ACHN (cell line): ENCODE data around the gene PIAS2.

ENCODE experiments used
- DNase-seq: peaks from one replicate; pipeline ENCODE4 v3.0.0-alpha.2; 2015
- in situ Hi-C: cut with HindIII; loops from 2 replicates; pipeline ENCODE4 v1.10.0; 2017; ENCODE audit warnings: low sequenced_read_pairs, low pct_ligation_motif_present, low pct_unique_long_range_greater_than_20kb

Gene PIAS2

DNA sequence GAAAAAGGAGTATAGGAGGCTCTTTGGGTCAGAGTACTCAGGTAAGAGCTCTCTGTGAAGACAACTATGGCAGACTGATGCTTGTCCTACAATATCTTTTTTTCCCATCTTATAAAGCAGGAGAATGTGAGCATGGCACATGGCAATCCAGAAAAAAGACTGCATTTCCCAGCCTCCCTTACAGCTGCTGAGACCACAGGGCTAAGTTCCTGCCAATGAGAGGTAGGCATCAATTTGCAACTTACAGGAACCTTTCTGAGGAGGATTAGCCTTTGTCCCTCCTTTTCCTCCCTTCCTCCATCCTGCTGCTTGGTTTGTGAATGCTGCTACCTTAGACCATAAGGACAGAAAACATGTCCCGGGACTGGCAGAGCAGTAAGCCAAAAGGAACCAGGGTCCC lies 122.7 kb downstream of the PIAS2 start:
- in situ Hi-C loops, result no loop called here
- DNase-seq, result no peak

DNA sequence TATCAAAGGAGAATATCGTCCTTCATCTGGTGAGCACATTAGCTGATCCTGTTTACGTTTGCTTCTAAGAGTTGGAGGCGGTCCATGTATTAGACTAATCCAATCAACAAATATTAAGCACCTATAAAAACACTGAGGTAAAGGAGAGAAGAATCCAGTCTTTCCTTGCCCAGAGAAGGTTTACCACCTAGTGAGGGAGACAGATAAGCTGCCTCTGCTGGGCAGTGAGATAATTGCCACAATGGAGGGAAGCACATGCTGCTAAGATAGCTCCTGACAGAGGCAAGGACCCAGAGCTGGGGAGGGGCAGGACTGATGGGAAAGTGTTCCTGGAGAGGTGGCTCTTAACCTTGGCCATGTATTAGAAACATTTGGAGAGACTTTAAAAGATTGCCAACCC lies 123.7 kb downstream of the PIAS2 start:
- in situ Hi-C loops, result no loop called here
- DNase-seq, result no peak

DNA sequence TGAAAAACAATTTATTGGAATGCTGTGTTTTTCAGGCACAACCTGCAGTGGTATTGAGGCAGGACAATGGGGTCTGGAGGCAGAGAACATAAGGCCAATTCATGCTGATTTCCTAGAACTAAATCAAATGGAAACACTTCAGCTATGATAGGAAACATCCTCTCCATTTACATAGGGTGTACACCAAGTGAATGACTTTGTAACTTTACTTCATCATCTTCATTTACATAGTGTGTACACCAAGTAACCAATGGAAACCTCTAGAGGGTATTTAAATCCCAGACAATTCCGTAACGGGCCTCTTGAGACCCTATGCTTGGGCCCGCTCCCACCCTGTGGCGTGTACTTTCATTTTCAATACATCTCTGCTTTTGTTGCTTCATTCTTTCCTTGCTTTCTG lies 128.2 kb downstream of the PIAS2 start:
- in situ Hi-C loops, result no loop called here
- DNase-seq, result no peak

DNA sequence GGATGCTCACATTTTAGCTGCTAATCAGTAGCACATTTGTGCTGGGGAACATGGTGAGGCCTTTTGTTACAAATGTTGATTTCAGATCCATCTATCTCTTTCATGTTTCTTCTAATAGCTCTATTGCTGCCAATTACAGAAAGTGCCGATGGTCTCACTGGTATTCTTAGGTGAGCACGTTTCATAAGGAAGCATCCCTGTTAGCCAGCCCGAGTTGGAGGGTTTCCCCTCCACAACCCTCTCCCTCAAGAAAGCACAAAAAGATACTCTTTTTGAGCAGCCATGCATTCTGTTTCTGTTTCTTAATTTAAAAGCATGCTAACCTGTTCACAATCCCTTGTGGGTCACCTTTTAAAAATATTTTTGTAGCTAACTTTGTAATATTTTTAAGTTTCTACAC lies 129.6 kb downstream of the PIAS2 start:
- in situ Hi-C loops, result no loop called here
- DNase-seq, result no peak

DNA sequence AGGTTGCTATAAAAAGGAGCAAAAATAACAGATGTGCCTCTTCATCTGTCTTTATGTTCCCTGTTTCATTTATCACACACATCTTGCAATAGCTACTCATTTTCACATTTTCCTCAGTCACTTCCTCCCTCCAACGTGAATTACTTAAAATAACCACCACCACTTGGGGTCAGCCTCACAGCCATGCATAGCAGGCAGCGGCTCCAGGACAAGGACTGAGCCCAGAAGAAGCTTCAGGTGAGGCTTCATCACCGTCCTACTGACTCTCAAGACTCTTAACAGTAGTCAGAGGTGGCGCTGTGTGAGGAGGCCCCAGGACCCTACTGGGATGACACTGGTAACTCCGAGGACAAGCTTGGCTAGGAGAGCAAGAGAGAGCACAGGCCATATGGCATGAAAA lies 144.9 kb downstream of the PIAS2 start:
- DNase-seq, result no peak
- in situ Hi-C loops, result no loop called here

DNA sequence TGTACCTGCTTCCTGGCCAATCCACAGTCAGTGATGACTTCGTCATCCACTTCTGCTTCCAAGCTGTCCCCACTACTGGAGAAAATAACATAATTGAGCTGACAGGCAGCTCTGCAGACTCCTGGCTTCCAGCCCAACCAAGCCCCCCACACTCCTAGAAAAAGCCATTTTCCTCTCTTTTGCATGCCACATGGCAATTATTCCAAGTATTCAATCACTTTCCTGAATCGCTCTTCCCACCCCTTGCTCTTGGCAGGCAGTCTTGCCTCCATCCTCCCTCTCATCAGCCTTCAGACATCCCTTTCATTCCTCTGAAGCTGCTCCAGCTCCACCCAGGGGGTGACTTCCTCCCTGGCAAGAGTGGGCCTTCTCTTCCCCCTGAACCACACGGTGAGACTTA lies 146.2 kb downstream of the PIAS2 start:
- DNase-seq, result no peak
- in situ Hi-C loops, result no loop called here

DNA sequence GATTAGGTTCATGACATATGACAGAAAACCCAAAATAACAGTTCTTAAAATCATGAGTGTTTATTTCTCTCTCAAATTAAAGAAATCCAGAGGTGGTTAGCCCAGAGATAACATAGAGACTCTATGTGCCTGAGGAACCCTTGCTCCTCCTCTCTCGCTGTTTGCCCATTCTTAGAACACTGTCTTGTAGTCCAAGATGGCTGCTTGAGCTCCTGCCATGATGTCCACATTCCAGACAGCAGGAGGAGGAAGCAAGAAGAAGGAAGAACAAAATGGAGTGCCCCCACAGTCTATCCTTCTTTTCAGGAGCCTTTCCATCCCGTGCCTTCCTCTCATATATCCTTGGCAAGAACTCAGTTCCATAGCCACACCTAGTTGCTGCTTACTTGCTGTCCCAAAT lies 146.6 kb downstream of the PIAS2 start:
- DNase-seq, result no peak
- in situ Hi-C loops, result no loop called here

DNA sequence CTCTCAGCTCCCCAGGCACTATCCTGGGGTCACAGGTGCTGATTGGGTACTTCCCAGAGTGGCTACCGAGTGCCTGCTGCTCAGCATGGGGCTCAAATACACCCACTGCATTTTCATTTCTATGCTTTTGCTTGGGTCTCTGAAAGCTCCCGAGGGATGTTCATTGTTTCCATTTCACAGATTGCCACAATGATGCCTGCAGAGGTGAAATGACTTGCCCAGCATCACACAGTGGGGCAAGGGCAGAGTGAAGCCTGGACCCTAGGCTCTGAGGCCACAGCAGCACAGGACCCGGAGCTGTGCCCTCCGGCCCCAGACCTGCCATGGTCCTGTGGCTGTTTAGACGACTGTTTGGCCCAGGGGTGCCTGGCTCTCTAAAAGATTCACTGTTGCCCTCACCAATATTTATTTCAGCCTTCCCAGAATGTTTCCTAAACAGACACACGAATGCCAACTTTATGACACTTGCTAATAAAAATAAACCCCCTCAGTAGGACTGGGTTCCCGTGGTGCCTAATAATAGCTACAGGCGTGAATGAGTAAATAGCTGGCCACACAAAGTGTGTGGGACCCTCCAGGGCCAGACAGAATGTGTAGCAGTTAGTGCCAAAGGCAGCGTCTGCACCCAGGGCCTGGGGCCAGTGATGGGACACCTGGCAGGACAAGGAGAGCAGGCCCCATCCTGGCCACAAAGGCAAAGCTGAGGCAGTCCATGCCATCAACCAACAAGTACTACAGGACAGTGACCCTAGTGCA lies 149.0 kb downstream of the PIAS2 start:
- in situ Hi-C loops, result no loop called here
- DNase-seq, result no peak

DNA sequence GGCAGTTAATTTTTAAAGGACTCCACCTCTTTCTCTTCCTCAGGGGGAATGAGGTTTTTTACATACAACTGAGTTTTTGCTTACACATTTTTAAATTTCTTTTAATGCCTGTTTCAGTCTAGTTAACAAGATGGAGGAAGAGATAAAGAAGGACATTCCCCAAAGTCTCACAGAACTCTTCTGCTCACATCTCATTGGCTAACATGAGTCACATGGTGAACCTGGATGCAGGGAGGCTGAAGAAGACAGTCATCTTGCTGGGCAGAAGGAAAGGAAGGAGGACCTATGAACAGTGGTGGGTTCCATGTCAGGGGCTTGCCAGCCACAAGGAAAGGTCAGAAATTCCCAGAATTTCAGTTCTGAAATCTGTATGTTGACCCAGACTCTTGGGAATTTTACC lies 150.1 kb downstream of the PIAS2 start:
- in situ Hi-C loops, result no loop called here
- no peak for DNase-seq

DNA sequence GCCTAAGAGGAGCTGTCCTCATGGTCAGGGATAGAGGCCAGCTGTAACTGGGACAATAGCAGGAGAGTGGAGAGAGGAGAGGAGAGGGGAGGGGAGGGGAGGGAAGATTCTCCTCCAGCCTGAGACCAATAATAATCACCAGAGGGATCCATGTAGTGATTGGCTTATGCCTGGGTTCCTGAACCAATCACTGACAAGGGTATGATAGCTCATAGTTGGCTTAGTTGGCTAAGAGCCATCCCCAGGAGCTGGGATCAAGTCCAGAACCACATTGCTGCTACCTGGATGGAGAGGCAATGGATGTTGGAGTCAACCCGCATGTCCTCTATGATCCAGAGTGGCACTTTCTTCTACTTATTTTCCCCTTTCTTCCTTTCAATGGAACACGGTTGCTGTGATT lies 152.7 kb downstream of the PIAS2 start:
- in situ Hi-C loops, result no loop called here
- DNase-seq, result no peak

DNA sequence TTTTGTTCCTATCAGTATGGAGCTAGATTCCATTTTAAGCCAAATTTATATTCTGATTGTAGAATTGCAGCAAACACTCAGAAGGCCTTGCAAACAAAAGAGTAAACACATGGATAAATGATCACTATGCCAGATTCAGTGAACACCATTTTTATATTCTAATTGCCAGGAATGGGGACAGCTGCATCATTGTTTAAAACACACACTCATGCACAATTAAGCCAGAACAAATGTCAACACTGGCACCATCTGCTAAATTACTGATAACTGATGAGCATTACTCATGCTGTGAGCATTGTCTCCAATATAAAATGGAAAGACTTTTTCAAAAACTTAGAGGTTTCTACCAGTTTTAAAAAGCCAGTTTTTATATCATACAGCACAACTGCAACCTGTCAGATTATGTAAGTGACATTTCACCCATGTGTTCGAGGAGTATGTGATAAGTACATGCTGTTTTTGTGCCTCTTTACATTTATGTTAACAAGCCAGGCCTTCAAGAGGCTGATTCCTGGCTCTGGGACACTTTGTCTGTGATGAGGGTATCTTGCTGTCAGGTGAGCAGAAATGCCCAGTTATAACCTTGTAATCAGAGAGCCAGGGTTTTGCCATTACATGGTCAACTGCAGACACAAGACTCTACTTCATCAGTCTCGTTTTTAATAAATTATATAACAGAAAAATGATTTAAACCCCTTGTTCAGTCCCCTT lies 156.1 kb downstream of the PIAS2 start:
- no peak for DNase-seq
- in situ Hi-C loops, result no loop called here

DNA sequence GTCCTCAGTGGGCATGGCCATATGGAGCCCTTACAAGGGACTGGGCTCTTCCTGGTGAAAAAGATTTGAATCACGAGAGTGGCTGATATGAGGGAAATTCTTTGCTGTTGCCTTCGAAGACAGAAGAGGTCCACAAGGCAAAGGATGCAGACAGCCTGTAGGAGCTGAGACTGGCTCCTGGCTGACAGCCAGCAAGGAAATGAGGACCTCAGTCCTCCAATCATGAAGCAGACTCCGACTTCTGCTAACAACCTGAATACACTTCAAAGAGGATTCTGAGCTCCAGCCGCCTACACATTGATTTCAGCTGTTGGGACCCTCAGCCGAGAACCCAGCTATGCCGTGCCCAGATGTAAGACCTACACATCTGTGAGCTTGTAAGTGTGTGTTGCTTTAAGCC lies 157.4 kb downstream of the PIAS2 start:
- no peak for DNase-seq
- in situ Hi-C loops, result no loop called here

DNA sequence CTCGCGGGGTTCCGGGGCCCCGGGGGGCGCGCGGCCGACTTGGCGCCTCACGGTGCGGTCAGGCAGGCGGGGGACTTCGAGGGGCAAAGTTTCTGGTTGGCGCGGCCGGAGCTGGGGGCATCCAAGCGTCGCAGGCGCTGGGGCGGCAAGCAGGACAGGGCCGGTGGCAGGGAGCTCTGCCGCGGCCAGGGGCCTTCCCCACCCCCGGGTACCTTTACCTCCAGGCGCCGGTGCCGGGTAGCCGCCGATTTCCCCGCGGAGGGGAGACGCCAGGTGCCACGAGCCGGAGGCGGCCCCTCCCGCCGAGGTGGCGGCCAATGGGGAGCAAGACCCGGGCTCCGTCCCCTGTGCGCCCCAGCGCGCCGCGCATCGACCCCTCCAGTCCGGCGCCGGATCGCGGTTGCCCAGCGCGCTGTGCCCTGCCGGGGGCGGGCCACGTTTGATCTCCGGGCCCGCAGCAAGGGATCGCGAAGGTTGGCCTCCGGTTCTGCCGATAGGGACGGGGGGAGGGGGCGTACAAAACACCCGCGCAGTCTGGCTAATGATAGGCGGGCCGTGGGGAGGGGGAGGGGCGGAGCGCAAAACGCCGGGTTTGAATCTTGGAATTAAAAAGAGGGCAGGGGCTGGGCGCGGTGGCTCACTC lies 160.6 kb downstream of the PIAS2 start, which contains the start of gene ST8SIA5:
Gene ST8SIA5, minus strand, starts transcription at position 495 of the 643 bp plus-strand sequence. CDS start 545 bp downstream, outside the sequence.
- DNase-seq, result no peak
- in situ Hi-C loops, result no loop called here

DNA sequence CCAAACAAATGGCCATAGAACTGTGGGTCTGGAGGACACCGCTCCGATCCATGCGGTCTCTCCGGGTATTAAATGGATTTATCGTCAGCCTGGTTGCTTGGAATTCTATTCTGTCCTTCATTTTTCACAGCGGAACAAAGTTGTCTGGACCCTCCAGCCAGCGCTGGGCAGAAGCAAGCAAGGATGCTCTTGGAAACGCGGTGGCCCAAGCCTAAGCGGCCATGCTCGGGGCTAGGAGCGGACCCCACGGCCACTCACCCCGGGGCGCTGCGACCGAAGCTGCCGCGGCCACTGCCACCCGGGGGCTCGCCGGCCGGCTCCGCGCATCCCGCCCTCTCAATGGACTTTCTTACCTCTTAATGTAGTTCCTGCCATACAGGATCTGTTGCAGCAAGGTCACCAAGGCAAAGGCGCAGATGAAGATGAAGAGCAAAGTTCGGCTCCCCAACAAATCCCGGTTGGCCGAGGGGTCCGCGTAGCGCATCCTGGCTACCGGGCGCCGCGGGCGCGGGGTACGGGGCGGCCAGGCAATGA lies 161.2 kb downstream of the PIAS2 start:
- DNase-seq, result no peak

DNA sequence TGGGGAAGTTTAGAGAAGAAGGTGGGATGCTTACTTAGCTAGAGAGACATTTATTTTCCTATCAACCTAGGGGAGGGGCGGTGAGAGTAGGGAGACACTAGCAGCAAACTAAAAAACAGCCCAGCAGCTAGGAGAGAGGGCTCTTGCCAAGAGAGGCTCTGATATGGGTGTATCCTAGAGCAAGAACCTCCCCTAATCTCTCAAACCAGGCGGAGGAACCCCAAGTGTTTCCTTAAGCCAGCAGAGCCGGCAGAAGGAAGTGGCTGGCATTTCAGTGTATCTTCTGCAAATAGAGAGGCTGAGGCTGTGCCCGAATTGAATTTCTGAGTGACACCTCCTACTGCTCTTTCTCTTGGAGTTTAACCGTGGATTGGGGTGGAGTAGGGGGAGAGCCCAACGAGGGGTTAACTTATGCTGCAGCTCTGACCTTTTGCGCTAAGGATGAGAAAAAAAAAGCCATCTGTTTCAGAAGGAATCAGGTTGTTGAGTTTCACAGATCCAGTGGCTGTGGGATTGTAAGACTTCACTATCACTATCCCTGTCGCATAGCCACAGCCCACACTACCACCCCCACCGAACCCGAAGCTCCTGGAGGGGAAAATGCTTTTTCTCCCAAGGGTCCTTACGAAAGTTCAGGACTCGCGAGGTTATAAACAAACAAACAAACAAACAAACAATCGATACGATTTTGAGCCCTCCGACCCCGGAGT lies 161.8 kb downstream of the PIAS2 start:
- in situ Hi-C loops, result no loop called here
- DNase-seq, result no peak

More for the DNA sequence above, 161.2 kb downstream of the PIAS2 start:
- in situ Hi-C loops, result no loop called here

DNA sequence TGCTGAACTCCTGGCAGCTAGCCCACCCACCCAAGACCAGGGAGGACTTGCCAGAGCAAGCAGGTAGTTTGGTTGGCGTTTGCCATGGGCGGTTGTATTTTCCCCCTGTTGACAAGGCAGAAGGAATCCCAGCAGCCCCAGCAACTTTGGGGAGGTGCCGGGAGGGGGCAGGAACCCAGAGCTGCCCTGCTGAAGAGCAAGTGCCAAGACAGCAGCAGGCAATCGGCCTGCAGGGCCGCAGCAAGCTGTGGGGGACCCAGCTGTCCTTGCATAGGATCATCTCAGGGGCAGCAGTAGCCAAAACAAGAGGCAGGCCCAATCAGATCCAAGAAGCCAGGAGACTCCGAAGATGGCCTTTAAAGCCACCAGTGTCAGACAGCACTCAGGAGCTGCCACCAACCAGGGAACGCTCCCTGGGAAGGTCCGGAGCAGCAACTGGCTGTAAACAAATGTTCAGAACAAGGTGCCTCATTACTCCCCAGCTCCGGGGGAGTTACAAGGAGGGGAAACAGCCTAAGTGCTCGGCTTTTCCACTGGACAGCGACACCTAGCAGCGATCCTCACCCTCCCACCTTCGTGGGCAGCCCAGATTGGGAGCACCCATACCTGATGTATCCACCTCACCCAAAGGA lies 162.5 kb downstream of the PIAS2 start:
- in situ Hi-C loops, result no loop called here
- DNase-seq, result no peak

DNA sequence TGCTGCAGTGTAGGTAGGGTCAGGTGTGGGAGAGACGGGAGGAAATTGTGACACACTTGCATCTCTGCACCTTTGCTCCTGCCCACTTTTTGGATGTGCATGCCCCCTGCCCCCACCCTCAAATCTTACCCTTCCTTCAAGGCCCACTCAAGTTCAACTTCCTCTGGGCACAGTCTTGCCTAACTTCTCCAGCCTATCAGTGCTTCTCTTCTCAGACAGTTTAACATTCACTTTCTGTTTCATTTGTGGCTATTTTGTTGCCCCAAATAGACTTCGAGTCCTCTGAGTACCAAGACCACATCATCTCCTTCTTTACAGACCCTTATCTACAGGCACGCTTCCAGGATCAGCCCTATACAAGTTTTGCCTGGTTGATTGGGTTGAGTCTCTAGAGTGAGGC lies 163.1 kb downstream of the PIAS2 start:
- in situ Hi-C loops, result no loop called here
- no peak for DNase-seq
